H1 (cell line): ENCODE measurements around the gene RNASE13. TPM values are rescaled to one million over a fixed set of nuclear protein-coding genes. Genes with fewer than 3 reads are reported as not detected.

Source experiments
- BRCA1 ChIP-seq: IDR thresholded peaks from 2 replicates; pipeline ENCODE4 v1.6.1; 2012; ENCODE audit warnings: low read depth, low read length, improper control_type of control experiment
- KDM5A ChIP-seq: fragments of 200-600 bp; IDR thresholded peaks from 2 replicates; pipeline ENCODE4 v1.7.1; 2012; ENCODE audit warnings: mild to moderate bottlenecking, low read length, inconsistent platforms, mixed read lengths
- NRF1 ChIP-seq: IDR thresholded peaks from 2 replicates; pipeline ENCODE4 v1.6.1; 2011; ENCODE audit warnings: mild to moderate bottlenecking, low read depth, low read length, improper control_type of control experiment
- SIRT6 ChIP-seq: IDR thresholded peaks from one replicate; pipeline ENCODE4 v1.7.1; 2012; ENCODE audit warnings: low read length, inconsistent platforms
- TCF12 ChIP-seq: IDR thresholded peaks from 2 replicates; pipeline ENCODE4 v1.6.1; 2011; ENCODE audit warnings: low read depth, mild to moderate bottlenecking, low read length
- polyA plus RNA-seq, 7 experiments: library from polyadenylated mRNA; depleted of rRNA in 3 of 7; stranded (reverse) in 5 of 7; unstranded in 2 of 7; fragments of >200 nt in 5 of 7; fragments of 200-250 nt in 2 of 7; gene quantifications; 1 replicate in 5 of 7; 2 replicates in 1 of 7; 4 replicates in 1 of 7; pipeline versions ENCODE4 v1.2.1 to v1.2.3, GENCODE V29; 2011 to 2013; ENCODE audit warnings: missing spikeins in 2 of 7, mixed read lengths in 2 of 7
- total RNA-seq: library from RNA; stranded (reverse); fragmentation: NEBNext Ultra II Directional; extraction: Animal tissue kit (Norgen Biotek cat#: 25700); gene quantifications from 2 replicates; pipeline ENCODE4 v1.2.1, GENCODE V29; 2021
- TF ChIP-seq, protein P1 (sequence below): fragments of 300-600 bp; sonication (generic); IDR thresholded peaks from 2 replicates; pipeline ENCODE4 v1.7.1; 2012; ENCODE audit warnings: low read length, moderate library complexity, mild to moderate bottlenecking, inconsistent platforms; ENCODE audit not compliant: insufficient replicate concordance
- TF ChIP-seq, protein P2 (sequence below): IDR thresholded peaks from 2 replicates; pipeline ENCODE4 v1.6.1; 2011; ENCODE audit warnings: low read length, improper control_type of control experiment

RNASE13 gene
- total and polyA plus RNA-seq, 2 of the 8 experiments (the other 6 are each of a cell fraction or from before 2014, with no cell fraction given) = not detected

DNA sequence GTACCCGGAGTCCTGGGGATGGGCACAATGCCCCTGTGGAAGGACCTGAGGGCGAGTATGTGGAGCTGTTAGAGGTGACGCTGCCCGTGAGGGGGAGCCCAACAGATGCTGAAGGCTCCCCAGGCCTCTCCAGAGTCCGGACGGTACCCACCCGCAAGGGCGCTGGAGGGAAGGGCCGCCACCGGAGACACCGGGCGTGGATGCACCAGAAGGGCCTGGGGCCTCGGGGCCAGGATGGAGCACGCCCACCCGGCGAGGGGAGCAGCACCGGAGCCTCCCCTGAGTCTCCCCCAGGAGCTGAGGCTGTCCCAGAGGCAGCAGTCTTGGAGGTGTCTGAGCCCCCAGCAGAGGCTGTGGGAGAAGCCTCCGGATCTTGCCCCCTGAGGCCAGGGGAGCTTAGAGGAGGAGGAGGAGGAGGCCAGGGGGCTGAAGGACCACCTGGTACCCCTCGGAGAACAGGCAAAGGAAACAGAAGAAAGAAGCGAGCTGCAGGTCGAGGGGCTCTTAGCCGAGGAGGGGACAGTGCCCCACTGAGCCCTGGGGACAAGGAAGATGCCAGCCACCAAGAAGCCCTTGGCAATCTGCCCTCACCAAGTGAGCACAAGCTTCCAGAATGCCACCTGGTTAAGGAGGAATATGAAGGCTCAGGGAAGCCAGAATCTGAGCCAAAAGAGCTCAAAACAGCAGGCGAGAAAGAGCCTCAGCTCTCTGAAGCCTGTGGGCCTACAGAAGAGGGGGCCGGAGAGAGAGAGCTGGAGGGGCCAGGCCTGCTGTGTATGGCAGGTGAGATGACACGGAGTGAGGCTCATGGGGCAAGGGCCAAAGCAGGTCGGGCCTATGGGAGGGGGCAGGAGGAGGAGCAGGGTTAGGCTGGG, 40.0 kb upstream of the RNASE13 start (continued):
- TF ChIP-seq, protein P1, sequence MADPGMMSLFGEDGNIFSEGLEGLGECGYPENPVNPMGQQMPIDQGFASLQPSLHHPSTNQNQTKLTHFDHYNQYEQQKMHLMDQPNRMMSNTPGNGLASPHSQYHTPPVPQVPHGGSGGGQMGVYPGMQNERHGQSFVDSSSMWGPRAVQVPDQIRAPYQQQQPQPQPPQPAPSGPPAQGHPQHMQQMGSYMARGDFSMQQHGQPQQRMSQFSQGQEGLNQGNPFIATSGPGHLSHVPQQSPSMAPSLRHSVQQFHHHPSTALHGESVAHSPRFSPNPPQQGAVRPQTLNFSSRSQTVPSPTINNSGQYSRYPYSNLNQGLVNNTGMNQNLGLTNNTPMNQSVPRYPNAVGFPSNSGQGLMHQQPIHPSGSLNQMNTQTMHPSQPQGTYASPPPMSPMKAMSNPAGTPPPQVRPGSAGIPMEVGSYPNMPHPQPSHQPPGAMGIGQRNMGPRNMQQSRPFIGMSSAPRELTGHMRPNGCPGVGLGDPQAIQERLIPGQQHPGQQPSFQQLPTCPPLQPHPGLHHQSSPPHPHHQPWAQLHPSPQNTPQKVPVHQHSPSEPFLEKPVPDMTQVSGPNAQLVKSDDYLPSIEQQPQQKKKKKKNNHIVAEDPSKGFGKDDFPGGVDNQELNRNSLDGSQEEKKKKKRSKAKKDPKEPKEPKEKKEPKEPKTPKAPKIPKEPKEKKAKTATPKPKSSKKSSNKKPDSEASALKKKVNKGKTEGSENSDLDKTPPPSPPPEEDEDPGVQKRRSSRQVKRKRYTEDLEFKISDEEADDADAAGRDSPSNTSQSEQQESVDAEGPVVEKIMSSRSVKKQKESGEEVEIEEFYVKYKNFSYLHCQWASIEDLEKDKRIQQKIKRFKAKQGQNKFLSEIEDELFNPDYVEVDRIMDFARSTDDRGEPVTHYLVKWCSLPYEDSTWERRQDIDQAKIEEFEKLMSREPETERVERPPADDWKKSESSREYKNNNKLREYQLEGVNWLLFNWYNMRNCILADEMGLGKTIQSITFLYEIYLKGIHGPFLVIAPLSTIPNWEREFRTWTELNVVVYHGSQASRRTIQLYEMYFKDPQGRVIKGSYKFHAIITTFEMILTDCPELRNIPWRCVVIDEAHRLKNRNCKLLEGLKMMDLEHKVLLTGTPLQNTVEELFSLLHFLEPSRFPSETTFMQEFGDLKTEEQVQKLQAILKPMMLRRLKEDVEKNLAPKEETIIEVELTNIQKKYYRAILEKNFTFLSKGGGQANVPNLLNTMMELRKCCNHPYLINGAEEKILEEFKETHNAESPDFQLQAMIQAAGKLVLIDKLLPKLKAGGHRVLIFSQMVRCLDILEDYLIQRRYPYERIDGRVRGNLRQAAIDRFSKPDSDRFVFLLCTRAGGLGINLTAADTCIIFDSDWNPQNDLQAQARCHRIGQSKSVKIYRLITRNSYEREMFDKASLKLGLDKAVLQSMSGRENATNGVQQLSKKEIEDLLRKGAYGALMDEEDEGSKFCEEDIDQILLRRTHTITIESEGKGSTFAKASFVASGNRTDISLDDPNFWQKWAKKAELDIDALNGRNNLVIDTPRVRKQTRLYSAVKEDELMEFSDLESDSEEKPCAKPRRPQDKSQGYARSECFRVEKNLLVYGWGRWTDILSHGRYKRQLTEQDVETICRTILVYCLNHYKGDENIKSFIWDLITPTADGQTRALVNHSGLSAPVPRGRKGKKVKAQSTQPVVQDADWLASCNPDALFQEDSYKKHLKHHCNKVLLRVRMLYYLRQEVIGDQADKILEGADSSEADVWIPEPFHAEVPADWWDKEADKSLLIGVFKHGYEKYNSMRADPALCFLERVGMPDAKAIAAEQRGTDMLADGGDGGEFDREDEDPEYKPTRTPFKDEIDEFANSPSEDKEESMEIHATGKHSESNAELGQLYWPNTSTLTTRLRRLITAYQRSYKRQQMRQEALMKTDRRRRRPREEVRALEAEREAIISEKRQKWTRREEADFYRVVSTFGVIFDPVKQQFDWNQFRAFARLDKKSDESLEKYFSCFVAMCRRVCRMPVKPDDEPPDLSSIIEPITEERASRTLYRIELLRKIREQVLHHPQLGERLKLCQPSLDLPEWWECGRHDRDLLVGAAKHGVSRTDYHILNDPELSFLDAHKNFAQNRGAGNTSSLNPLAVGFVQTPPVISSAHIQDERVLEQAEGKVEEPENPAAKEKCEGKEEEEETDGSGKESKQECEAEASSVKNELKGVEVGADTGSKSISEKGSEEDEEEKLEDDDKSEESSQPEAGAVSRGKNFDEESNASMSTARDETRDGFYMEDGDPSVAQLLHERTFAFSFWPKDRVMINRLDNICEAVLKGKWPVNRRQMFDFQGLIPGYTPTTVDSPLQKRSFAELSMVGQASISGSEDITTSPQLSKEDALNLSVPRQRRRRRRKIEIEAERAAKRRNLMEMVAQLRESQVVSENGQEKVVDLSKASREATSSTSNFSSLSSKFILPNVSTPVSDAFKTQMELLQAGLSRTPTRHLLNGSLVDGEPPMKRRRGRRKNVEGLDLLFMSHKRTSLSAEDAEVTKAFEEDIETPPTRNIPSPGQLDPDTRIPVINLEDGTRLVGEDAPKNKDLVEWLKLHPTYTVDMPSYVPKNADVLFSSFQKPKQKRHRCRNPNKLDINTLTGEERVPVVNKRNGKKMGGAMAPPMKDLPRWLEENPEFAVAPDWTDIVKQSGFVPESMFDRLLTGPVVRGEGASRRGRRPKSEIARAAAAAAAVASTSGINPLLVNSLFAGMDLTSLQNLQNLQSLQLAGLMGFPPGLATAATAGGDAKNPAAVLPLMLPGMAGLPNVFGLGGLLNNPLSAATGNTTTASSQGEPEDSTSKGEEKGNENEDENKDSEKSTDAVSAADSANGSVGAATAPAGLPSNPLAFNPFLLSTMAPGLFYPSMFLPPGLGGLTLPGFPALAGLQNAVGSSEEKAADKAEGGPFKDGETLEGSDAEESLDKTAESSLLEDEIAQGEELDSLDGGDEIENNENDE = no peak
- TF ChIP-seq TCF12 (no peak), NRF1 (no peak), BRCA1 (no peak), SIRT6 (no peak), KDM5A (no peak)
- TF ChIP-seq, protein P2, sequence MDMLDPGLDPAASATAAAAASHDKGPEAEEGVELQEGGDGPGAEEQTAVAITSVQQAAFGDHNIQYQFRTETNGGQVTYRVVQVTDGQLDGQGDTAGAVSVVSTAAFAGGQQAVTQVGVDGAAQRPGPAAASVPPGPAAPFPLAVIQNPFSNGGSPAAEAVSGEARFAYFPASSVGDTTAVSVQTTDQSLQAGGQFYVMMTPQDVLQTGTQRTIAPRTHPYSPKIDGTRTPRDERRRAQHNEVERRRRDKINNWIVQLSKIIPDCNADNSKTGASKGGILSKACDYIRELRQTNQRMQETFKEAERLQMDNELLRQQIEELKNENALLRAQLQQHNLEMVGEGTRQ = no peak
